ENCODE data around the gene MYO5A. TPM values are rescaled to one million over a fixed set of nuclear protein-coding genes. Genes with fewer than 3 reads are reported as not detected.
"Not testable (repeated sequence)": the region's sequence is repeated elsewhere in the genome, so short reads cannot be mapped to it uniquely, and the experiment has no call there.

Gene MYO5A
- total and polyA plus RNA-seq, 2 donors (not counting 1 experiment from before 2014, with no cell fraction given), result 12.2 to 44.4 TPM

- WGBS (ENCODE audit: insufficient coverage), result 86% methylated on average over 3 of the region's 6 CpGs
- no peak overlapping the region for H2AFZ ChIP-seq (ENCODE audit: insufficient read depth, low read depth, low read length, poor library complexity, severe bottlenecking)
- ChIA-PET CTCF (no interaction called here), POLR2A (no interaction called here)
- no peak overlapping the region for H3K27ac ChIP-seq (ENCODE audit: low read length in 2 of 2)
- H3K9me3 ChIP-seq (ENCODE audit: control extremely low read depth in 1 of 3, control insufficient read depth in 2 of 3, insufficient read depth in 1 of 3, low read length in 2 of 3), result no peaks in the 10 kb centered on the region
- no peak overlapping the region for H3K4me3 ChIP-seq (ENCODE audit: control extremely low read depth in 1 of 5, extremely low read depth in 1 of 5, insufficient read depth in 1 of 5, low read depth in 2 of 5, low read length in 4 of 5)
- Mint-ChIP-seq H3K27ac (no peak overlapping the region), H3K9me3 (ENCODE audit: insufficient read depth) (no peaks in the 10 kb centered on the region), H3K27me3 (no peaks in the 10 kb centered on the region), H3K4me1 (peaks cover 9% of the 10 kb centered on the region), H3K4me3 (no peak overlapping the region)
- no peak overlapping the region for H3K9ac ChIP-seq (ENCODE audit: low read length)
- H3K79me2 ChIP-seq (ENCODE audit: control insufficient read depth, insufficient read depth, low read length), result peaks cover 10% of the 10 kb centered on the region
- DNase-seq, result no peak
- intact Hi-C loops (cut with micrococcal nuclease), result no loop called here
- ATAC-seq (ENCODE audit: low read depth), result no peak
- no peak overlapping the region for H3K4me2 ChIP-seq (replicated peaks; ENCODE audit: low read depth, low read length, poor library complexity, severe bottlenecking)
- H3K36me3 ChIP-seq (replicated peaks in 1 of 2; ENCODE audit: control extremely low read depth in 1 of 2, control insufficient read depth in 1 of 2, extremely low read depth in 1 of 2, insufficient read depth in 2 of 2, low read length in 1 of 2), result peaks cover 11 to 43% of the 10 kb centered on the region in 2 experiments
- H4K20me1 ChIP-seq (ENCODE audit: control insufficient read depth, insufficient read depth, low read length, poor library complexity, severe bottlenecking), result peaks cover 27% of the 10 kb centered on the region
- H3K27me3 ChIP-seq (replicated peaks in 1 of 4; ENCODE audit: control extremely low read depth in 1 of 4, control insufficient read depth in 3 of 4, insufficient read depth in 4 of 4, low read length in 3 of 4), result no peaks in the 10 kb centered on the region
- peaks cover 0 to 4% of the 10 kb centered on the region in 2 donors for H3K4me1 ChIP-seq (ENCODE audit: control insufficient read depth in 2 of 2, insufficient read depth in 2 of 2, low read length in 2 of 2)
- no peak for TF ChIP-seq EZH2 (IDR thresholded peaks at IDR 0.05; ENCODE audit: borderline replicate concordance, insufficient read depth, low read depth, low read length, poor library complexity, severe bottlenecking)
- no peak for TF ChIP-seq CTCF (IDR thresholded peaks at IDR 0.05)
These were observed 23.1 kb upstream of the MYO5A start for GRCh38 chr15:52551762-52552161.

DNA sequence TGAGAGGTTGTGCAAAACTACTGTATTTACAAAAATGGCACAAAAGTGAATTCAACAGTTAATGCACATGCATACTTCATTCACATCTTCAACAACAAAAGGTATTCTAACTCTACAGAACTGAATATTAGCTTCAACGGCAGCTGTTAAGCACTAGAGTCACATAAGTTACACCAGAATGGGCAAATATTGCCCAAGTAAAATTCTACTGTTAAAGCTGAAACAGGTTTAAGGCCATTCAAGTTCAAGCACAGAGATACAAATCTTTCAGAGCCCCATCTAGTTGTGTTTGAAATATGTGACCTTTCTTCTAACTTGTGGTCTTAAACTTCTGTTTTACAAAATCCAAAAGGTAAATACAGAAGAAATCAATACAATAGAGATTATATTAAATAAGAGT is 22.5 kb upstream of the MYO5A start:
- H3K4me3 ChIP-seq (ENCODE audit: control extremely low read depth in 1 of 5, extremely low read depth in 1 of 5, insufficient read depth in 1 of 5, low read depth in 2 of 5, low read length in 4 of 5); DNase-seq; H3K4me3 Mint-ChIP-seq; intact Hi-C loops (cut with micrococcal nuclease); H3K27me3 Mint-ChIP-seq; POLR2A ChIA-PET; H3K27ac ChIP-seq (ENCODE audit: low read length in 2 of 2); H3K4me2 ChIP-seq (replicated peaks; ENCODE audit: low read depth, low read length, poor library complexity, severe bottlenecking); H3K4me1 ChIP-seq (ENCODE audit: control insufficient read depth in 2 of 2, insufficient read depth in 2 of 2, low read length in 2 of 2); H3K79me2 ChIP-seq (ENCODE audit: control insufficient read depth, insufficient read depth, low read length); H3K9ac ChIP-seq (ENCODE audit: low read length); CTCF ChIA-PET; H3K27ac Mint-ChIP-seq; H2AFZ ChIP-seq (ENCODE audit: insufficient read depth, low read depth, low read length, poor library complexity, severe bottlenecking); H3K9me3 ChIP-seq (ENCODE audit: control extremely low read depth in 1 of 3, control insufficient read depth in 2 of 3, insufficient read depth in 1 of 3, low read length in 2 of 3); H3K27me3 ChIP-seq (replicated peaks in 1 of 4; ENCODE audit: control extremely low read depth in 1 of 4, control insufficient read depth in 3 of 4, insufficient read depth in 4 of 4, low read length in 3 of 4); H3K4me1 Mint-ChIP-seq; H3K9me3 Mint-ChIP-seq (ENCODE audit: insufficient read depth); ATAC-seq (ENCODE audit: low read depth): not testable (repeated sequence)
- Histone ChIP-seq H3K36me3 (replicated peaks in 1 of 2; ENCODE audit: control extremely low read depth in 1 of 2, control insufficient read depth in 1 of 2, extremely low read depth in 1 of 2, insufficient read depth in 2 of 2, low read length in 1 of 2) (peaks cover 7 to 43% of the 10 kb centered on the region in 2 experiments), H4K20me1 (ENCODE audit: control insufficient read depth, insufficient read depth, low read length, poor library complexity, severe bottlenecking) (peaks cover 22% of the 10 kb centered on the region)
- no CpG with 5 or more reads among the region's 1 CpG for WGBS (ENCODE audit: insufficient coverage)

Measured in B cell (primary cell).